NCI-H82 treated with DMSO at 0.1 percent for 48 hours (cell line): Measurements from ENCODE around the gene INPP5A.

Experiments
- DNase-seq: peaks from one replicate; lab custom pipeline; 2025; ENCODE audit not compliant: unreplicated experiment; lab: John Stamatoyannopoulos, UW

Gene INPP5A

GRCh38 chr10:132610071-132610701 lies 72.6 kb downstream of the INPP5A start:
- DNase-seq: no peak

GRCh38 chr10:132611026-132611910 lies 73.7 kb downstream of the INPP5A start:
- no peak for DNase-seq

- DNase-seq: no peak
Observed at GRCh38 chr10:132611986-132612385, 74.4 kb downstream of the INPP5A start.

GRCh38 chr10:132612571-132613504 lies 75.3 kb downstream of the INPP5A start:
- DNase-seq: no peak

- DNase-seq: no peak
Observed at GRCh38 chr10:132613566-132614348, 76.2 kb downstream of the INPP5A start.

- no peak for DNase-seq
Observed at GRCh38 chr10:132614431-132615340, 77.1 kb downstream of the INPP5A start.

GRCh38 chr10:132615341-132616169 lies 78.0 kb downstream of the INPP5A start:
- no peak for DNase-seq

GRCh38 chr10:132616170-132616995 lies 78.8 kb downstream of the INPP5A start:
- DNase-seq: no peak

- DNase-seq: no peak
Observed at GRCh38 chr10:132616996-132617736, 79.6 kb downstream of the INPP5A start.

- no peak for DNase-seq
Observed at GRCh38 chr10:132617737-132618052, 80.1 kb downstream of the INPP5A start.

- no peak for DNase-seq
Observed at GRCh38 chr10:132618158-132618919, 80.8 kb downstream of the INPP5A start.

- no peak for DNase-seq
Observed at GRCh38 chr10:132619927-132620326, 82.3 kb downstream of the INPP5A start.

GRCh38 chr10:132624061-132624846 lies 86.7 kb downstream of the INPP5A start:
- DNase-seq: no peak

- DNase-seq: no peak
Observed at GRCh38 chr10:132624847-132625471, 87.4 kb downstream of the INPP5A start.

- DNase-seq: no peak
Observed at GRCh38 chr10:132626019-132626760, 88.6 kb downstream of the INPP5A start.
